Testis (tissue), 2 donors: Measurements from ENCODE around the gene C1RL.

ENCODE experiments used
- CTCF ChIP-seq, 3 experiments: fragments of 450-650 bp in 2 of 3; fragments of 200-600 bp in 1 of 3; sonication (generic) in 1 of 3; IDR thresholded peaks; one replicate each; pipeline ENCODE4 v1.5.1; 2016 to 2019; ENCODE audit warnings: antibody characterized with exemption in 3 of 3, mild to moderate bottlenecking in 2 of 3, moderate library complexity in 1 of 3
- POLR2A ChIP-seq: fragments of 450-650 bp; IDR thresholded peaks from one replicate; pipeline ENCODE4 v1.6.1; 2017; ENCODE audit warnings: antibody characterized with exemption, mild to moderate bottlenecking, moderate library complexity

DNA sequence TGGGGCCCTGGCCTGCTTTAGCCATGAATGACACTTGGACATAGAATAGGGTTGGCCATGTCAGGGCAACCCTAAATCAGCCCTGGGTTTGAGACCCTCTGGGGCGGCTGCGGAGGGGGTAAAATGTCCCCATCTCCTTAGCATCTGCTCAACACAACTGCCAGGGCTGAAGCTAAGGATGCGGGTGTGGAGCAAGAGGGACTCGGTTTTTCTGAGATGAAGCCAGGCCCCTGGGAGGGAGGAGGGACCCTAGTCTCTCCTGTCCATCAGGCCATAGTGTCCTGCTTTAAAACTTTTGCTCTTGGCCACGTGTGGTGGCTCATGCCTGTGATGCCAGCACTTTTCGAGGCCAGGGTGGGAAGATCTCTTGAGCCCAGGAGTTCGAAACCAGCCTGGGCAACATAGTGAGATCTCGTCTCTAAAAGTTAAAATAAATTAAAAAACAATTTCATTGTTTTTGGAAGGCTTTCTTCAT, 16.0 kb downstream of the C1RL start:
- TF ChIP-seq CTCF (IDR thresholded peaks at IDR 0.05) (no peak), POLR2A (no peak)
